Parathyroid adenoma (tissue), 2 donors: ENCODE results near the gene IL23R.
"Not testable (repeated sequence)": the region's sequence is repeated elsewhere in the genome, so short reads cannot be mapped to it uniquely, and the experiment has no call there.

ENCODE experiments used
- H2AFZ ChIP-seq: fragments of 300-600 bp; sonication (generic); one replicate; pipeline ENCODE4 v1.7.0; 2017; ENCODE audit warnings: antibody characterized with exemption, mild to moderate bottlenecking
- H3K27ac ChIP-seq: fragments of 300-600 bp; sonication (generic); one replicate; pipeline ENCODE4 v1.7.0; 2017
- H3K27me3 ChIP-seq: fragments of 300-600 bp; sonication (generic); one replicate; pipeline ENCODE4 v1.7.0; 2017; ENCODE audit warnings: low read length; ENCODE audit not compliant: control insufficient read depth, insufficient read depth
- H3K36me3 ChIP-seq: fragments of 300-600 bp; sonication (generic); one replicate; pipeline ENCODE4 v1.7.0; 2017; ENCODE audit warnings: low read length; ENCODE audit not compliant: control insufficient read depth, insufficient read depth
- H3K4me1 ChIP-seq: fragments of 300-600 bp; sonication (generic); one replicate; pipeline ENCODE4 v1.7.0; 2017; ENCODE audit warnings: control low read depth
- H3K4me2 ChIP-seq: fragments of 300-600 bp; sonication (generic); one replicate; pipeline ENCODE4 v1.7.0; 2017; ENCODE audit warnings: low read length
- H3K4me3 ChIP-seq: fragments of 300-600 bp; sonication (generic); one replicate; pipeline ENCODE4 v1.7.0; 2017; ENCODE audit warnings: low read depth, low read length
- H3K79me2 ChIP-seq: fragments of 300-600 bp; sonication (generic); one replicate; pipeline ENCODE4 v1.7.0; 2017; ENCODE audit warnings: control low read depth
- H3K9ac ChIP-seq: fragments of 300-600 bp; sonication (generic); one replicate; pipeline ENCODE4 v1.7.0; 2017; ENCODE audit warnings: mild to moderate bottlenecking
- H3K9me3 ChIP-seq: fragments of 300-600 bp; sonication (generic); one replicate; pipeline ENCODE4 v1.7.0; 2017; ENCODE audit warnings: low read length; ENCODE audit not compliant: control insufficient read depth
- TF ChIP-seq, protein P1 (sequence below): fragments of 300-600 bp; sonication (generic); IDR thresholded peaks from one replicate; pipeline ENCODE4 v1.7.0; 2017; ENCODE audit warnings: antibody characterized with exemption, mild to moderate bottlenecking
- donor health status: primary hyperparathyroidism.

Gene IL23R

GRCh38 chr1:67194209-67194863 is 28.1 kb downstream of the IL23R start:
- H3K79me2 ChIP-seq, result no peaks in the 10 kb centered on the region
- no peak overlapping the region for H3K27ac ChIP-seq
- H3K4me1 ChIP-seq, result peaks cover 2% of the 10 kb centered on the region
- no peaks in the 10 kb centered on the region for H3K36me3 ChIP-seq
- no peak overlapping the region for H2AFZ ChIP-seq
- no peak overlapping the region for H3K4me2 ChIP-seq
- H3K27me3 ChIP-seq, result no peaks in the 10 kb centered on the region
- H3K9me3 ChIP-seq, result no peaks in the 10 kb centered on the region
- H3K9ac ChIP-seq, result no peak overlapping the region
- H3K4me3 ChIP-seq, result no peak overlapping the region
- TF ChIP-seq, protein P1, sequence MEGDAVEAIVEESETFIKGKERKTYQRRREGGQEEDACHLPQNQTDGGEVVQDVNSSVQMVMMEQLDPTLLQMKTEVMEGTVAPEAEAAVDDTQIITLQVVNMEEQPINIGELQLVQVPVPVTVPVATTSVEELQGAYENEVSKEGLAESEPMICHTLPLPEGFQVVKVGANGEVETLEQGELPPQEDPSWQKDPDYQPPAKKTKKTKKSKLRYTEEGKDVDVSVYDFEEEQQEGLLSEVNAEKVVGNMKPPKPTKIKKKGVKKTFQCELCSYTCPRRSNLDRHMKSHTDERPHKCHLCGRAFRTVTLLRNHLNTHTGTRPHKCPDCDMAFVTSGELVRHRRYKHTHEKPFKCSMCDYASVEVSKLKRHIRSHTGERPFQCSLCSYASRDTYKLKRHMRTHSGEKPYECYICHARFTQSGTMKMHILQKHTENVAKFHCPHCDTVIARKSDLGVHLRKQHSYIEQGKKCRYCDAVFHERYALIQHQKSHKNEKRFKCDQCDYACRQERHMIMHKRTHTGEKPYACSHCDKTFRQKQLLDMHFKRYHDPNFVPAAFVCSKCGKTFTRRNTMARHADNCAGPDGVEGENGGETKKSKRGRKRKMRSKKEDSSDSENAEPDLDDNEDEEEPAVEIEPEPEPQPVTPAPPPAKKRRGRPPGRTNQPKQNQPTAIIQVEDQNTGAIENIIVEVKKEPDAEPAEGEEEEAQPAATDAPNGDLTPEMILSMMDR, result no peak

GRCh38 chr1:67200755-67201154 is 34.5 kb downstream of the IL23R start:
- H3K36me3 ChIP-seq, result no peaks in the 10 kb centered on the region
- no peak overlapping the region for H3K27ac ChIP-seq
- no peak overlapping the region for H2AFZ ChIP-seq
- no peaks in the 10 kb centered on the region for H3K27me3 ChIP-seq
- TF ChIP-seq, protein P1, result no peak
- H3K9ac ChIP-seq, result no peak overlapping the region
- H3K9me3 ChIP-seq, result no peaks in the 10 kb centered on the region
- H3K4me2 ChIP-seq, result no peak overlapping the region
- H3K4me1 ChIP-seq, result no peaks in the 10 kb centered on the region
- H3K4me3 ChIP-seq, result no peak overlapping the region
- H3K79me2 ChIP-seq, result no peaks in the 10 kb centered on the region

- Histone ChIP-seq H3K36me3 (no peaks in the 10 kb centered on the region), H3K9me3 (no peaks in the 10 kb centered on the region), H3K4me1 (no peaks in the 10 kb centered on the region), H3K4me2 (no peak overlapping the region), H3K9ac (no peak overlapping the region), H2AFZ (no peak overlapping the region), H3K27me3 (no peaks in the 10 kb centered on the region), H3K27ac (no peak overlapping the region), H3K4me3 (no peak overlapping the region), H3K79me2 (no peaks in the 10 kb centered on the region)
- TF ChIP-seq, protein P1, result no peak
Observed at GRCh38 chr1:67201891-67202290, 35.6 kb downstream of the IL23R start.

- TF ChIP-seq, protein P1, result no peak
Observed at GRCh38 chr1:67204298-67204980, 38.2 kb downstream of the IL23R start.

GRCh38 chr1:67207398-67207797 is 41.1 kb downstream of the IL23R start:
- H3K27ac ChIP-seq, H3K79me2 ChIP-seq, H2AFZ ChIP-seq, H3K4me1 ChIP-seq, H3K9ac ChIP-seq, H3K4me2 ChIP-seq, H3K9me3 ChIP-seq, H3K4me3 ChIP-seq, H3K27me3 ChIP-seq, H3K36me3 ChIP-seq: not testable (repeated sequence)

More at GRCh38 chr1:67204298-67204980, 38.2 kb downstream of the IL23R start:
- Histone ChIP-seq H3K9me3 (no peaks in the 10 kb centered on the region), H3K4me3 (no peak overlapping the region), H3K27me3 (no peaks in the 10 kb centered on the region), H3K79me2 (no peaks in the 10 kb centered on the region), H3K9ac (no peak overlapping the region), H2AFZ (no peak overlapping the region), H3K36me3 (no peaks in the 10 kb centered on the region), H3K4me2 (no peak overlapping the region), H3K4me1 (no peaks in the 10 kb centered on the region), H3K27ac (no peak overlapping the region)
